HCT116 (cell line): ENCODE results near the gene SAE1.

ENCODE experiments used
- CBX3 ChIP-seq: IDR thresholded peaks from 2 replicates; pipeline ENCODE4 v1.6.1; 2012; ENCODE audit warnings: low read depth
- MAX ChIP-seq: IDR thresholded peaks from 2 replicates; pipeline ENCODE4 v1.6.1; 2012
- POLR2A ChIP-seq: IDR thresholded peaks from 2 replicates; pipeline ENCODE4 v1.7.0; 2011; ENCODE audit warnings: borderline replicate concordance; ENCODE audit not compliant: insufficient read depth, insufficient read length; ENCODE audit errors: extremely low read depth
- POLR2AphosphoS5 ChIP-seq: IDR thresholded peaks from 2 replicates; pipeline ENCODE4 v1.6.1; 2011; ENCODE audit warnings: mild to moderate bottlenecking, low read depth, low read length, moderate library complexity
- REST ChIP-seq: IDR thresholded peaks from 2 replicates; pipeline ENCODE4 v1.6.1; 2012; ENCODE audit warnings: low read depth
- ZNF274 ChIP-seq: fragments of 200-500 bp; sonication (Bioruptor generic); IDR thresholded peaks from 2 replicates; pipeline ENCODE4 v1.6.1; 2014; ENCODE audit warnings: mild to moderate bottlenecking, low read depth, low read length, inconsistent platforms
- TF ChIP-seq, protein P1 (sequence below): IDR thresholded peaks from 2 replicates; pipeline ENCODE4 v1.6.1; 2011; ENCODE audit warnings: mild to moderate bottlenecking, low read length, moderate library complexity; ENCODE audit not compliant: insufficient replicate concordance; ENCODE audit errors: extremely low read depth
- TF ChIP-seq, protein P2 (sequence below), 3 experiments: fragments of 200-600 bp in 1 of 3; sonication (generic) in 1 of 3; IDR thresholded peaks in 2 of 3; conservative IDR thresholded peaks in 1 of 3; 2 replicates each; pipeline ENCODE4 v1.5.1; 2012 to 2017; ENCODE audit warnings: low read depth in 2 of 3, low read length in 2 of 3, antibody characterized with exemption in 1 of 3, borderline replicate concordance in 1 of 3, control low read depth in 1 of 3, mild to moderate bottlenecking in 1 of 3, mixed read lengths in 1 of 3, mixed run types in 1 of 3, moderate library complexity in 1 of 3; ENCODE audit not compliant: insufficient read depth in 1 of 3

- no peak for TF ChIP-seq POLR2AphosphoS5
- peak; percentile 41; the same call in 1 of the 2 replicates for TF ChIP-seq CBX3
- no peak for TF ChIP-seq POLR2A
- TF ChIP-seq, protein P1, sequence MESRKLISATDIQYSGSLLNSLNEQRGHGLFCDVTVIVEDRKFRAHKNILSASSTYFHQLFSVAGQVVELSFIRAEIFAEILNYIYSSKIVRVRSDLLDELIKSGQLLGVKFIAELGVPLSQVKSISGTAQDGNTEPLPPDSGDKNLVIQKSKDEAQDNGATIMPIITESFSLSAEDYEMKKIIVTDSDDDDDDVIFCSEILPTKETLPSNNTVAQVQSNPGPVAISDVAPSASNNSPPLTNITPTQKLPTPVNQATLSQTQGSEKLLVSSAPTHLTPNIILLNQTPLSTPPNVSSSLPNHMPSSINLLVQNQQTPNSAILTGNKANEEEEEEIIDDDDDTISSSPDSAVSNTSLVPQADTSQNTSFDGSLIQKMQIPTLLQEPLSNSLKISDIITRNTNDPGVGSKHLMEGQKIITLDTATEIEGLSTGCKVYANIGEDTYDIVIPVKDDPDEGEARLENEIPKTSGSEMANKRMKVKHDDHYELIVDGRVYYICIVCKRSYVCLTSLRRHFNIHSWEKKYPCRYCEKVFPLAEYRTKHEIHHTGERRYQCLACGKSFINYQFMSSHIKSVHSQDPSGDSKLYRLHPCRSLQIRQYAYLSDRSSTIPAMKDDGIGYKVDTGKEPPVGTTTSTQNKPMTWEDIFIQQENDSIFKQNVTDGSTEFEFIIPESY, result no peak
- TF ChIP-seq MAX, result no peak
- TF ChIP-seq, protein P2, sequence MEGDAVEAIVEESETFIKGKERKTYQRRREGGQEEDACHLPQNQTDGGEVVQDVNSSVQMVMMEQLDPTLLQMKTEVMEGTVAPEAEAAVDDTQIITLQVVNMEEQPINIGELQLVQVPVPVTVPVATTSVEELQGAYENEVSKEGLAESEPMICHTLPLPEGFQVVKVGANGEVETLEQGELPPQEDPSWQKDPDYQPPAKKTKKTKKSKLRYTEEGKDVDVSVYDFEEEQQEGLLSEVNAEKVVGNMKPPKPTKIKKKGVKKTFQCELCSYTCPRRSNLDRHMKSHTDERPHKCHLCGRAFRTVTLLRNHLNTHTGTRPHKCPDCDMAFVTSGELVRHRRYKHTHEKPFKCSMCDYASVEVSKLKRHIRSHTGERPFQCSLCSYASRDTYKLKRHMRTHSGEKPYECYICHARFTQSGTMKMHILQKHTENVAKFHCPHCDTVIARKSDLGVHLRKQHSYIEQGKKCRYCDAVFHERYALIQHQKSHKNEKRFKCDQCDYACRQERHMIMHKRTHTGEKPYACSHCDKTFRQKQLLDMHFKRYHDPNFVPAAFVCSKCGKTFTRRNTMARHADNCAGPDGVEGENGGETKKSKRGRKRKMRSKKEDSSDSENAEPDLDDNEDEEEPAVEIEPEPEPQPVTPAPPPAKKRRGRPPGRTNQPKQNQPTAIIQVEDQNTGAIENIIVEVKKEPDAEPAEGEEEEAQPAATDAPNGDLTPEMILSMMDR (IDR thresholded peaks at IDR 0.05 in 2 of 3, conservative IDR thresholded peaks at IDR 0.05 in 1 of 3; ENCODE audit: borderline replicate concordance in 1 of 3, insufficient read depth in 1 of 3, low read depth in 2 of 3, low read length in 2 of 3), result peak; percentile 59 to 92 (median 75)
- no peak for TF ChIP-seq REST
- TF ChIP-seq ZNF274, result no peak
These were observed 5.5 kb upstream of the SAE1 start for GRCh38 chr19:47124937-47125668.
